GM19025 (cell line): ENCODE results near the gene SLC7A6.
"Not testable (repeated sequence)": the region's sequence is repeated elsewhere in the genome, so short reads cannot be mapped to it uniquely, and the experiment has no call there.

ENCODE experiments used
- ATAC-seq: cut with Tn5 transposase; IDR thresholded peaks from one replicate; pipeline ENCODE4 v1.9.1; 2021; ENCODE audit warnings: mild to moderate bottlenecking, low read depth, moderate library complexity; ENCODE audit not compliant: unreplicated experiment

Gene SLC7A6

DNA sequence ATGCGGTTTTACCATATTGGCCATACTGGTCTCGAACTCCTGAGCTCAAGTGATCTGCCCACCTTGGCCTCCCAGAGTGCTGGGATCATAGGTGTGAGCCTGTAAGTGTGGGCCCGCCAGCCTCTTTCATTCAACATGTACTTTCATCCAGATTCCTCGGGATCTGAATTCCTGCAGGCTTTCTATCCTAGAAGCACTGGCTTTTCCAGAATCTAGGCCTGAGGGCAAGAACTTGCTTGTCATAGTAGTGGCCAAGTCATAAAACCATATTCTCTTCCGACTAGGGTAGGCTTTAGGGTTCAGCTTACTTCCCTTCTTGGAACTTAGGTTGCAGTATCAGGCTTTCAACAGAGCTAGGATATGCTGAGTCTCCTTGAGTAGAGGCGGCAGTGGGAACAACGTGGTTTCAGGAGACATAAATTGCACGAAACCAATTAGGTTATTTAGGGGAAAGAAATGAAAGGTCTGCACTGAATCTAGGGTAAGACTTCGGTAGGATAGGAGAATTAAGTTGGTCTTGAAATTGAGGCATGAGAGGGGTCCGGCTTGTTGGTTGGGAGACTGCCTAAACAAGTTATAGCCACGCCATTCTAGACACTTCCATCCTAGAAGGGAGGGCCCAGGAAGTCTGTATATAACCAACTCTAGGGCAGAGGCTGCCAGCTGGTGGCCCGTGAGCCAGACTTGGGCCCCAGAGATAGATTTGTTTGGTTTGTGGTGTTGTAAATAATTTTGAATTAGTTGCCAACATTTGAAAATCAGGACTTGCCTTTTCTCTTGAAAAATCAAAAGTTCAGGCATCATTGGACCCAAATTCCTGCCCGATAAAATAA lies 15.6 kb downstream of the SLC7A6 start:
- no peak for ATAC-seq

GRCh38 chr16:68281368-68282063 lies 17.2 kb downstream of the SLC7A6 start:
- ATAC-seq: no peak

DNA sequence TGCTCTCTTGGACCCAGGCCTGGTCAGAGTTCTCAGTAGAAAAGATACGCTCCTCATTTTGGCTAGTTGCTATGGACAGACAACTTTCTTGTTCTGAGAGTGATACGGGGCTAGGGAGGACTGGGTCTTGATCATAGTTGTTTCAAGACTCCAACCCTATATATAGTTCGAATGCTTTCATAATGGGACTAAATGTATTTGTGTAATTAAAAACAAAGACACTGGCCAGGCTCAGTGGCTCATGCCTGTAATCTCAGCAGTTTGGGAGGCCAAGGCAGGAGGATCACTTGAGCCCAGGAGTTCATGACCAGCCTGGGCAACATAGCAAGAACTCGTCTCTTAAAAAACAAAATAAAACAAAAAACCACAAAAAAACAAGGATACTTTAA lies 17.7 kb downstream of the SLC7A6 start:
- ATAC-seq: no peak

- no peak for ATAC-seq
Observed at GRCh38 chr16:68283346-68283745, 19.0 kb downstream of the SLC7A6 start.

DNA sequence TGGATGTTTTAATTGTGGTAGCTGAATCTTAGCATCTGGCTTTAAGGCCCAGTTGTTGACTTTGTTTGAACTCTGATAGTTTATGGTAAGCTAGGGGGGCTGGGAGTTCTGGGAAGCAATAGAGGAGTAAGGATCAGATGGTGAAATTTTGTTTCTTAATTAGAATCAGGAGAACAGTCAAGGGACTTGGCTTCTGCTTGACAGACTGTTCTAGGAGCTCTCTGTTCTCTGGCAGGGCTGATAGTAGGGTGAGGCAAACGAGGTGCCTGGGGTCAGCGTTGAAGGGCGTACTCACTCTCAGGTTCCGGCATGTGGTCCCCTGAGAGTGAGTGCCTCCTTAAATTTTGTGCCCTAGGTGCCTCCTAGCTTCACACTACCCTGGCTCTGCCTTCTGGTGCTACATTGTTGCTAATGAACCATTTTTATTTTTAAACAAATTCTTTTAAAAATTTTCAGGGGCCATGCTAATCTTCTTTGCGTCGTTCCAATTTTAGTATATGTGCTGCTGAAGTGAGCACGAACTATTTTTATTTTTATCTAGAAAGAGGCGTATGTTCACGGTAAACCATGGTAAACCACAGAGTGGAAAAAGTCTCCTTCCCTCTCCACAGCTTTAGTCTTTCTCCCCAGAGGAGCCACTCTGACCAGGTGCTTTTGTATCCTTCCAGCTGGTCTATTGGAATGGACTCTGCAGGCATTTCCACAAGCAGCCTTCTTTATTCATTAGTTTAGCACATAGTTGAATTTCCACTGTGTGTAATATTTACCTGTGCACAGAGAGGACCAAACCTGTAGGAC lies 19.7 kb downstream of the SLC7A6 start:
- peak; percentile 45 for ATAC-seq

- ATAC-seq: peak; percentile 42
Observed at GRCh38 chr16:68284847-68285246, 20.5 kb downstream of the SLC7A6 start.

GRCh38 chr16:68285683-68286082 lies 21.4 kb downstream of the SLC7A6 start:
- ATAC-seq: no peak

DNA sequence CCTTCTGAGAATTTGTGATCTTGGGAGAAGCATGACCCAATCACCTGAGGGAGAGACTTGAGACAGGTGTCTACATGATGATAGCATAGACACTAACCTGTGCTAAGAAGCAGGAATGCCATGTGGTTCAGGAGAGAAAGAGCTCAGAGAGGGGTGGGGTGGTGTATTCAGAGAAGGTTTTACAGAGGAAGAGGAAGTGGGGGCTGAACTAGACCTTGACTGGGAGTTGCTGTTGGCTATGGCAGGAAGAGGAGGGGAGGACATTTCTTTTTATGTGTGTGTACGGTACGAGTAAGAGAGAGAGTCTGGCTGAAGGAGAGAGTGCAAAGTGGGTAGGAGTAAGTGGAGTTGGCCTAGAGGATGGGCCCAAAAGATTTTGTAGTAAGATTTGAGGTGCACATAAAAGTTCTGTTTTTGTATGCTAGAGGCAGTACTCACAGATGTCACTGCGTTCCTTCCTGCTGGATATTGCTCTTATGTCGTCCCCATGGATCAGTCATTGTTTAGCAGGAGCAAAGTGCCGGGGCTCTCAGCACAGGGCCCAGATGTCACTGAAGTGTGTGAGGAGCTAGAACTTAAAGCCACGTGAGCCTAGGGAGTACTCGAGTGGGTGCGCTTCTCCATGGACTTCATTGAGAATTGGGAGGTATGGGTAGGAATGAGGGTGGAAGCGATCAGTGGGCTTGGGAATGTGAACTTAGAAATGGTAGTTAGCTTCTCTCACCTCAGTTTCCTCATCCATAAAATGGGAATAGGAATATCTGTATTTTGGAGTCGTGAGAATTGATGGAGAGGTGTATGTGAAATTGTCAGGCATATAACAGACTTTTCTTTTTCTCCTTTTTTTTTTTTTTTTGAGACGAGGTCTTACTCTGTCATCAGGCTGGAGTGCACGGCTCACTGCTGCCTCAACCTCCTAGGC lies 22.1 kb downstream of the SLC7A6 start:
- ATAC-seq: no peak

- ATAC-seq: no peak
Observed at GRCh38 chr16:68287276-68288251, 23.2 kb downstream of the SLC7A6 start.

- ATAC-seq: no peak
Observed at GRCh38 chr16:68288252-68288650, 23.9 kb downstream of the SLC7A6 start.

- not testable (repeated sequence) for ATAC-seq
Observed at GRCh38 chr16:68288796-68289195, 24.5 kb downstream of the SLC7A6 start.

DNA sequence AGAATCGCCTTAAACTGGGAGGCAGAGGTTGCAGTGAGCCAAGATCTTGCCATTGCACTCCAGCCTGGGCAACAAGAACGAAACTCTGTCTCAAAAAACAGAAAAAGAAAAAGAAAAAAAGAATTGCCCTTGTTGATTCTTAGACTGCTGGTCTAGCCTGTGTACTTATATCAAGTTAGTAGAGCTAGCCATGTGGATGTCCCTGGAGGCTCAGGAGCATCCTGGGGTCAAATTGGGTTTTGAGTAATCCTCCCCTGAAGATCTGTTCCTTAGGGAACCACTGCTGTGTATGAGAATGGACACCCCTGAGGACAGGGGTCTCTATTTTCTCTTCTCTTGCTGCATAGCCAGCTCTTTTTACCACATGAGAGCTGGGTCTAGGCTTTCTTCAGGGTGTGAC lies 24.9 kb downstream of the SLC7A6 start:
- no peak for ATAC-seq

GRCh38 chr16:68289621-68290329 lies 25.4 kb downstream of the SLC7A6 start:
- ATAC-seq: peak; percentile 86

DNA sequence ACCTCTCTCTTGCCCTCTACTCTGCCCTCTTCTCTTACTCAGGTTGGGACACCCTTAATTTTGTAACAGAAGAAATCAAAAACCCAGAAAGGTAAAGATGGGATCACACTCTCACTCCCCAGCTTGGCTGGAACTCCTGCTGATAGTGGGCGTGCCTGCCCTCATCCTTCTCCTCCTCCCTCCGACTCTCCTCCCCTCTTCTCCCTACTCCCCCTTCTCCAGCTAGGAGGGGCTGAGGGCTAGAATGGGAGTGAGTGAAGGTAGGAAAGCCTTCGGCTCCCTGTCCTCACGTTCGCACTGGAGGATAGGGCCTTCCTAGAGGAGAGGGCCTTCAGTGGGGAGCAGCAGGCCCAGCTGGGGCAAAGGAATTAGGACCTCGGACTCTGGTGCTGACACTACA lies 26.1 kb downstream of the SLC7A6 start:
- ATAC-seq: no peak

GRCh38 chr16:68291227-68291626 lies 26.9 kb downstream of the SLC7A6 start:
- ATAC-seq: no peak

DNA sequence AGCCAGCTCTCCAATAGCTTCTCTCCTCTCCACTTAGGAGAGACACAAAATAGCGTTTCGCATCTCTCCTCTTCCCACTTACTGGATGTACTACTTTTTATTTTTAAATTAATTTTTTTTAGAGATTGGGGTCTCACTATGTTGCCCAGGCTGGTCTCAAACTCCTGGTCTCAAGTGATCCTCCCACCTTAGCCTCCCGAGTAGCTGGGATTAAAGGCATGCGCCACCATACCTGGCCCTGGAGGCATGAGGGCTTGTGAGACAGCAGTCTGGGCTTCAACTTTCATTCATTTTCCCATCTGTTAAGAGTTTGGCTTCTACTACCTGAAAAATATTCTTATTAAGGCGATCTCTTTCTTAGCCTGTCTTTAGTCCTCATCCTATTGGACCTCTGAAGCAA lies 28.1 kb downstream of the SLC7A6 start:
- ATAC-seq: no peak

- ATAC-seq: no peak
Observed at GRCh38 chr16:68296291-68296690, 32.0 kb downstream of the SLC7A6 start.

DNA sequence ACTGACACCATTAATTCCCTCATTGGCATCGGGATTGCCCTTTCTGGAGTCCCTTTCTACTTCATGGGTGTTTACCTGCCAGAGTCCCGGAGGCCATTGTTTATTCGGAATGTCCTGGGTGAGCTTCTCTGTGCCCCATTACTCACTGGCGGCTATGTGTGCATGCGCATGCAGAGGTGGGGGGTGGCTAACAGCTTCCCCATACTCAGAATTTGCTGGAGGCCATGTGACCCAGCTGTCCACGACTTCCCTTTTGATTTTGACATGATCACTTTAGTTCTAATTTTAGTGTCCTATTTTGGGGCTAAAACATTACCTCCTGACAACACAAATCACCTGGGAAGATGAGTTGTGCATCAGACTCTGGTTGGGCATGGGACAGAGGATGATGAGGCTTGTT lies 32.4 kb downstream of the SLC7A6 start:
- ATAC-seq: no peak
